ENCODE results near the gene SOX13. TPM values are rescaled to one million over a fixed set of nuclear protein-coding genes. Genes with fewer than 3 reads are reported as not detected.

SOX13 gene
- total and polyA plus RNA-seq, 9 of the 15 experiments (the other 6 are each of a cell fraction or from before 2014, with no cell fraction given) = 0.03 to 0.35 (median 0.06) TPM; not detected in 5

DNA sequence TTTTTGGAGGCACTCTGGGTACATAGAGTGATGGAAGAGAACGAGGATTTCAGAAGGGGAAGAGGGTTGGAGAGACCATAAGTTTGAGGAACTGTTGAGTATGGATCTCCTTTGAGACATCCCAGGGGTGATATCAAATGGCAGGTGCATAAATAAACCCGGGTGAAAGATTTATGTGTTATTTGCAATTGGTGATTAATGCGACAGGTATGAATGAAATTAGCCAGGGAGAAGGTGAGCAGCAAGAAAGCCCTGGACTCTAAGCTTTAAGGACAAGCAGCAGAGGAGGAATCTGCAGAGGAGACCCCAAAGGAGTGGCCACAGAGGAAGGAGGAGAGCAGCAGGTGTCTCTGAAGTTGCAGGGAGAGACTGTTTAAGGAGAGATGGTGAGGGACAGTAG lies 102.0 kb downstream of the SOX13 start:
- Histone ChIP-seq H2AFZ (ENCODE audit: low read depth, low read length) (no peak overlapping the region), H3K4me3 (no peak overlapping the region), H3K27ac (ENCODE audit: extremely low read depth, low read depth, low read length) (no peak overlapping the region), H3K79me2 (ENCODE audit: control insufficient read depth, insufficient read depth, low read length) (no peaks in the 10 kb centered on the region), H4K20me1 (replicated peaks; ENCODE audit: control insufficient read depth, insufficient read depth, low read length) (no peaks in the 10 kb centered on the region), H3K36me3 (ENCODE audit: control insufficient read depth, insufficient read depth, low read length) (no peaks in the 10 kb centered on the region), H3K9me3 (replicated peaks; ENCODE audit: control insufficient read depth, insufficient read depth, low read depth, low read length) (0 out of 2 replicates have a peak, but pooled peaks cover under 1% of the 10 kb centered on the region), H3K9me1 (ENCODE audit: control insufficient read depth, insufficient read depth, low read length) (no peaks in the 10 kb centered on the region), H3K9ac (ENCODE audit: insufficient read depth in 1 of 2, low read depth in 2 of 2, low read length in 2 of 2) (no peak overlapping the region), H3K4me1 (replicated peaks in 1 of 2; ENCODE audit: control insufficient read depth in 2 of 2, insufficient read depth in 2 of 2, low read length in 2 of 2) (peaks cover 18 to 27% of the 10 kb centered on the region in 2 experiments; a peak in 4 of 5 replicates), H3K4me2 (ENCODE audit: insufficient read depth, low read length) (no peak overlapping the region), H3K27me3 (ENCODE audit: control insufficient read depth in 2 of 2, insufficient read depth in 2 of 2, low read length in 2 of 2) (peaks cover 5 to 12% of the 10 kb centered on the region in 2 experiments; a peak in 4 of 5 replicates)
- POLR2A ChIA-PET = interaction anchor here (2.5 kb wide), 1 partner anchor 8 kb away, joined by 13 read pairs; the partner anchor contains the start of gene REN
- ATAC-seq = no peak
- intact Hi-C loops (cut with micrococcal nuclease) = no loop called here
- TF ChIP-seq, protein P1, sequence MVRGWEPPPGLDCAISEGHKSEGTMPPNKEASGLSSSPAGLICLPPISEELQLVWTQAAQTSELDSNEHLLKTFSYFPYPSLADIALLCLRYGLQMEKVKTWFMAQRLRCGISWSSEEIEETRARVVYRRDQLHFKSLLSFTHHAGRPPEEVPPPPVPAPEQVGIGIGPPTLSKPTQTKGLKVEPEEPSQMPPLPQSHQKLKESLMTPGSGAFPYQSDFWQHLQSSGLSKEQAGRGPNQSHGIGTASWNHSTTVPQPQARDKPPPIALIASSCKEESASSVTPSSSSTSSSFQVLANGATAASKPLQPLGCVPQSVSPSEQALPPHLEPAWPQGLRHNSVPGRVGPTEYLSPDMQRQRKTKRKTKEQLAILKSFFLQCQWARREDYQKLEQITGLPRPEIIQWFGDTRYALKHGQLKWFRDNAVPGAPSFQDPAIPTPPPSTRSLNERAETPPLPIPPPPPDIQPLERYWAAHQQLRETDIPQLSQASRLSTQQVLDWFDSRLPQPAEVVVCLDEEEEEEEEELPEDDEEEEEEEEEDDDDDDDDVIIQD (CRISPR knock-in tag; IDR thresholded peaks at IDR 0.05) = no peak
- TF ChIP-seq HCFC1 (IDR thresholded peaks at IDR 0.05; ENCODE audit: low read depth, low read length) = no peak
- TF ChIP-seq, protein P2, sequence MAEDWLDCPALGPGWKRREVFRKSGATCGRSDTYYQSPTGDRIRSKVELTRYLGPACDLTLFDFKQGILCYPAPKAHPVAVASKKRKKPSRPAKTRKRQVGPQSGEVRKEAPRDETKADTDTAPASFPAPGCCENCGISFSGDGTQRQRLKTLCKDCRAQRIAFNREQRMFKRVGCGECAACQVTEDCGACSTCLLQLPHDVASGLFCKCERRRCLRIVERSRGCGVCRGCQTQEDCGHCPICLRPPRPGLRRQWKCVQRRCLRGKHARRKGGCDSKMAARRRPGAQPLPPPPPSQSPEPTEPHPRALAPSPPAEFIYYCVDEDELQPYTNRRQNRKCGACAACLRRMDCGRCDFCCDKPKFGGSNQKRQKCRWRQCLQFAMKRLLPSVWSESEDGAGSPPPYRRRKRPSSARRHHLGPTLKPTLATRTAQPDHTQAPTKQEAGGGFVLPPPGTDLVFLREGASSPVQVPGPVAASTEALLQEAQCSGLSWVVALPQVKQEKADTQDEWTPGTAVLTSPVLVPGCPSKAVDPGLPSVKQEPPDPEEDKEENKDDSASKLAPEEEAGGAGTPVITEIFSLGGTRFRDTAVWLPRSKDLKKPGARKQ (CRISPR knock-in tag; IDR thresholded peaks at IDR 0.05) = no peak
- TF ChIP-seq, protein P3, sequence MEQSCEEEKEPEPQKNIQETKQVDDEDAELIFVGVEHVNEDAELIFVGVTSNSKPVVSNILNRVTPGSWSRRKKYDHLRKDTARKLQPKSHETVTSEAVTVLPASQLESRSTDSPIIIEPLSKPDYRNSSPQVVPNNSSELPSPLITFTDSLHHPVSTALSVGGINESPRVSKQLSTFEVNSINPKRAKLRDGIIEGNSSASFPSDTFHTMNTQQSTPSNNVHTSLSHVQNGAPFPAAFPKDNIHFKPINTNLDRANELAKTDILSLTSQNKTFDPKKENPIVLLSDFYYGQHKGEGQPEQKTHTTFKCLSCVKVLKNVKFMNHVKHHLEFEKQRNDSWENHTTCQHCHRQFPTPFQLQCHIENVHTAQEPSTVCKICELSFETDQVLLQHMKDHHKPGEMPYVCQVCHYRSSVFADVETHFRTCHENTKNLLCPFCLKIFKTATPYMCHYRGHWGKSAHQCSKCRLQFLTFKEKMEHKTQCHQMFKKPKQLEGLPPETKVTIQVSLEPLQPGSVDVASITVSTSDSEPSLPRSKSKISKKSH (CRISPR knock-in tag; IDR thresholded peaks at IDR 0.05) = no peak
- no peak for TF ChIP-seq ZNF41 (CRISPR knock-in tag; conservative IDR thresholded peaks at IDR 0.05)
- no peak for TF ChIP-seq CBX5 (IDR thresholded peaks at IDR 0.05; ENCODE audit: borderline replicate concordance, low read depth)
- TF ChIP-seq, protein P4, sequence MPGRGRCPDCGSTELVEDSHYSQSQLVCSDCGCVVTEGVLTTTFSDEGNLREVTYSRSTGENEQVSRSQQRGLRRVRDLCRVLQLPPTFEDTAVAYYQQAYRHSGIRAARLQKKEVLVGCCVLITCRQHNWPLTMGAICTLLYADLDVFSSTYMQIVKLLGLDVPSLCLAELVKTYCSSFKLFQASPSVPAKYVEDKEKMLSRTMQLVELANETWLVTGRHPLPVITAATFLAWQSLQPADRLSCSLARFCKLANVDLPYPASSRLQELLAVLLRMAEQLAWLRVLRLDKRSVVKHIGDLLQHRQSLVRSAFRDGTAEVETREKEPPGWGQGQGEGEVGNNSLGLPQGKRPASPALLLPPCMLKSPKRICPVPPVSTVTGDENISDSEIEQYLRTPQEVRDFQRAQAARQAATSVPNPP (IDR thresholded peaks at IDR 0.05; ENCODE audit: borderline replicate concordance, insufficient read depth, insufficient read length) = no peak
- no peak for TF ChIP-seq RB1 (IDR thresholded peaks at IDR 0.05; ENCODE audit: low read depth)
- TF ChIP-seq POLR2B (IDR thresholded peaks at IDR 0.05; ENCODE audit: low read depth, partially characterized antibody) = no peak
- no peak for TF ChIP-seq RNF2 (IDR thresholded peaks at IDR 0.05)
- no peak for TF ChIP-seq TBP (optimal IDR thresholded peaks at IDR 0.05; ENCODE audit: low read depth, low read length)
- FAIRE-seq = no peak
- no TSS peak for BruUV-seq (replicated peaks)
- WGBS (ENCODE audit: insufficient coverage, low coverage, missing lambda C conversion rate) = 7% methylated on average over 3 of the region's 3 CpGs
- CTCF ChIA-PET (ENCODE audit: low intra/inter-chr PET ratio) = no interaction called here
- no peak for DNase-seq (ENCODE audit: extremely low read depth in 1 of 4, low spot score in 3 of 4)
- in situ Hi-C loops (cut with MboI) = loop anchor here (10.0 kb wide), 1 partner anchor 330 kb away; no protein-coding TSS in a partner anchor
